Caco-2 (cell line): ENCODE data around the gene GEMIN5. TPM values are rescaled to one million over a fixed set of nuclear protein-coding genes. Genes with fewer than 3 reads are reported as not detected.
A peak's percentile ranks its signal among the peaks of the same experiment; 100 is the strongest.

Experiments used
- BruUV-seq: library from RNA; stranded (reverse); fragments of 400-500 nt; replicated peaks from 2 replicates; lab custom pipeline; 2021; lab: Mats Ljungman, UMichigan
- CTCF ChIA-PET: fragments of 300-600 bp; sonication (Branson Sonifier 250); formaldehyde crosslinking; loops from one replicate; lab custom pipeline; 2022; ENCODE audit warnings: antibody characterized with exemption; lab: Charles Lee
- POLR2A ChIA-PET: fragments of 300-600 bp; sonication (Branson Sonifier 250); formaldehyde crosslinking; loops from one replicate; lab custom pipeline; 2022; ENCODE audit warnings: antibody characterized with exemption; lab: Charles Lee
- DNase-seq, 2 experiments: peaks; one replicate each; pipeline versions ENCODE4 v3.0.0 to v3.0.0-alpha.2; 2020 to 2022
- H3K27me3 ChIP-seq: replicated peaks from 2 replicates; pipeline ENCODE4 v1.6.0; 2011; ENCODE audit warnings: low read length; ENCODE audit not compliant: control insufficient read depth, insufficient read depth
- H3K36me3 ChIP-seq: 2 replicates; pipeline ENCODE4 v1.5.1; 2011; ENCODE audit warnings: low read length; ENCODE audit not compliant: control insufficient read depth, insufficient read depth
- H3K4me1 ChIP-seq: fragments of 250-450 bp; sonication (Bioruptor Pico); 2 replicates; pipeline ENCODE4 v1.5.1; 2020; ENCODE audit warnings: mild to moderate bottlenecking
- H3K4me3 ChIP-seq: 2 replicates; pipeline ENCODE4 v1.5.1; 2011; ENCODE audit warnings: low read depth, mild to moderate bottlenecking, control low read depth, low read length
- H3K9me3 ChIP-seq: fragments of 250-450 bp; sonication (Bioruptor Pico); 2 replicates; pipeline ENCODE4 v1.5.1; 2020; ENCODE audit warnings: mild to moderate bottlenecking, moderate library complexity
- H3K27ac Mint-ChIP-seq: one replicate; pipeline ENCODE4 v1.8.0; 2022; ENCODE audit warnings: mixed read lengths; ENCODE audit not compliant: unreplicated experiment
- H3K27me3 Mint-ChIP-seq: one replicate; pipeline ENCODE4 v1.8.0; 2022; ENCODE audit warnings: mixed read lengths; ENCODE audit not compliant: insufficient read depth, unreplicated experiment
- H3K36me3 Mint-ChIP-seq: one replicate; pipeline ENCODE4 v1.8.0; 2022; ENCODE audit warnings: mild to moderate bottlenecking, mixed read lengths; ENCODE audit not compliant: insufficient read depth, unreplicated experiment
- H3K4me1 Mint-ChIP-seq: one replicate; pipeline ENCODE4 v1.8.0; 2022; ENCODE audit warnings: low read depth, mixed read lengths; ENCODE audit not compliant: unreplicated experiment
- H3K4me3 Mint-ChIP-seq: one replicate; pipeline ENCODE4 v1.8.0; 2022; ENCODE audit warnings: mild to moderate bottlenecking, moderate library complexity, mixed read lengths; ENCODE audit not compliant: unreplicated experiment
- H3K9me3 Mint-ChIP-seq: one replicate; pipeline ENCODE4 v1.8.0; 2022; ENCODE audit warnings: mixed read lengths; ENCODE audit not compliant: unreplicated experiment
- CTCF ChIP-seq, 2 experiments: fragments of 200-600 bp in 1 of 2; IDR thresholded peaks; 1 replicate in 1 of 2; 2 replicates in 1 of 2; pipeline versions ENCODE4 v1.5.1 to v1.8.0; 2011 to 2022; ENCODE audit warnings: antibody characterized with exemption in 1 of 2, control low read depth in 1 of 2, inconsistent platforms in 1 of 2, low read depth in 1 of 2, low read length in 1 of 2, mild to moderate bottlenecking in 1 of 2, moderate library complexity in 1 of 2; ENCODE audit not compliant: insufficient read depth in 1 of 2, severe bottlenecking in 1 of 2, unreplicated experiment in 1 of 2
- intact Hi-C: fragments of 100-400 bp; cut with micrococcal nuclease; formaldehyde crosslinking; loops from one replicate; pipeline ENCODE4 v1.10.0; 2022; ENCODE audit not compliant: unreplicated experiment
- total RNA-seq: library from RNA; stranded (reverse); gene quantifications from 2 replicates; pipeline ENCODE4 v1.2.3, GENCODE V29; 2022

Gene GEMIN5
- total RNA-seq, 1 experiment from 2014 or later: 20.7 TPM

- POLR2A ChIA-PET: no interaction called here
- intact Hi-C loops: loop anchor here (1.0 kb wide), 1 partner anchor 180 kb away; no protein-coding TSS in a partner anchor
- BruUV-seq: no TSS peak
- Histone ChIP-seq H3K27me3 (no peaks in the 10 kb centered on the region), H3K9me3 (no peaks in the 10 kb centered on the region), H3K36me3 (no peaks in the 10 kb centered on the region), H3K4me1 (no peaks in the 10 kb centered on the region), H3K4me3 (no peak overlapping the region)
- Mint-ChIP-seq H3K27me3 (no peaks in the 10 kb centered on the region), H3K36me3 (peaks cover 7% of the 10 kb centered on the region), H3K4me1 (no peaks in the 10 kb centered on the region), H3K27ac (no peak overlapping the region), H3K9me3 (no peaks in the 10 kb centered on the region), H3K4me3 (no peak overlapping the region)
- peak; percentile 53 to 63 for TF ChIP-seq CTCF (IDR thresholded peaks at IDR 0.05; ENCODE audit: insufficient read depth in 1 of 2, low read depth in 1 of 2, low read length in 1 of 2, severe bottlenecking in 1 of 2, unreplicated experiment in 1 of 2)
- DNase-seq: peak in 1 of 2 experiments; percentile 17
- CTCF ChIA-PET: no interaction called here
These were observed 29.5 kb upstream of the GEMIN5 start for GRCh38 chr5:154967421-154968024.

- no peak overlapping the region for H3K4me3 Mint-ChIP-seq
- H3K4me1 Mint-ChIP-seq: no peaks in the 10 kb centered on the region
- no peak for TF ChIP-seq CTCF (IDR thresholded peaks at IDR 0.05; ENCODE audit: insufficient read depth in 1 of 2, low read depth in 1 of 2, low read length in 1 of 2, severe bottlenecking in 1 of 2, unreplicated experiment in 1 of 2)
- no peak overlapping the region for H3K27ac Mint-ChIP-seq
- BruUV-seq: no TSS peak
- H3K4me1 ChIP-seq: no peaks in the 10 kb centered on the region
- ChIA-PET CTCF (no interaction called here), POLR2A (no interaction called here)
- no peaks in the 10 kb centered on the region for H3K9me3 ChIP-seq
- H3K4me3 ChIP-seq: no peak overlapping the region
- H3K9me3 Mint-ChIP-seq: no peaks in the 10 kb centered on the region
- H3K27me3 ChIP-seq: no peaks in the 10 kb centered on the region
- intact Hi-C loops: loop anchor here (1.0 kb wide), 1 partner anchor 180 kb away; no protein-coding TSS in a partner anchor
- no peak for DNase-seq
- no peaks in the 10 kb centered on the region for H3K36me3 ChIP-seq
- no peaks in the 10 kb centered on the region for H3K27me3 Mint-ChIP-seq
- H3K36me3 Mint-ChIP-seq: peaks cover 7% of the 10 kb centered on the region
These were observed 28.9 kb upstream of the GEMIN5 start for GRCh38 chr5:154966874-154967273.

DNA sequence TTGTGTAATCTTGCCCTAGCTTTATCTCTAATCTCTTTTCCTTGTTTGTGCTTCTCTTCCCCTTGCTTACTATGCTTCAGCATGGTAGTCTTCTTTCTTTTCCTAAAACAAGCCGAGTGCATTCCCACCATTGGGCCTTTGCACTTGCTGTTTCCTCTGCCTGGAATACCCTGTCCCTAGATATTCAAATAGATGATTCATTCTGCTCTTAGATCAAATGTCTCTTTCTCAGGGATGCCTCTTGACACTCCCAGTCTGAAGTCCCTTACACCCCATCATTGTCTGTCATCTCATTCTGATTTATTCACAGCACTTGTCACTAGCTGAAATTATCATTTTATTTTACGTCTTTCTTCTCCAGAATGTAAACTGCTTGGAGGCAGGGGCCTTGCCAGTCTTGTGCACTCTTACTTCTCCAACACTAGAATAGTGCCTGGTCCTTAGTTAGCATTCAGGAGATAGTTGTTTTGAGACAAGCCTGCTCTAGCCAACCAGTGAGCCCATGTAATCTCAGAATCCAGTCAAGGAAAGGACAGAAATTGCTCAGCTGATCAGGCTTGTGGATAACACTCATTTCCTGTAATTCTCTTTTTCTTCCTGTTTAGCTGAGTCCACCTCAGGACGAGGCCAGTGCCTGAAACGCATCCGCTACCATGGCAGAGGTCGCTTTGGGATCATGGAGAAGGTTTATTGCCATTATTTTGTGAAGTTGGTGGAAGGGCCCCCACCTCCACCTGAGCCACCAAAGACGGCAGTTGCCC is 28.2 kb upstream of the GEMIN5 start:
- Mint-ChIP-seq H3K27me3 (no peaks in the 10 kb centered on the region), H3K27ac (no peak overlapping the region), H3K9me3 (no peaks in the 10 kb centered on the region), H3K4me1 (no peaks in the 10 kb centered on the region), H3K36me3 (peaks cover 7% of the 10 kb centered on the region), H3K4me3 (no peak overlapping the region)
- H3K9me3 ChIP-seq: no peaks in the 10 kb centered on the region
- BruUV-seq: no TSS peak
- CTCF ChIA-PET: no interaction called here
- H3K4me1 ChIP-seq: no peaks in the 10 kb centered on the region
- H3K27me3 ChIP-seq: no peaks in the 10 kb centered on the region
- H3K36me3 ChIP-seq: no peaks in the 10 kb centered on the region
- no peak for TF ChIP-seq CTCF (IDR thresholded peaks at IDR 0.05; ENCODE audit: insufficient read depth in 1 of 2, low read depth in 1 of 2, low read length in 1 of 2, severe bottlenecking in 1 of 2, unreplicated experiment in 1 of 2)
- H3K4me3 ChIP-seq: no peak overlapping the region
- POLR2A ChIA-PET: no interaction called here
- intact Hi-C loops: no loop called here
- no peak for DNase-seq
